Testis (tissue), 2 donors: ENCODE results near the gene HOMER1.

Source experiments
- POLR2A ChIP-seq: fragments of 450-650 bp; IDR thresholded peaks from one replicate; pipeline ENCODE4 v1.6.1; 2017; ENCODE audit warnings: antibody characterized with exemption, mild to moderate bottlenecking, moderate library complexity
- TF ChIP-seq, protein P1 (sequence below), 3 experiments: fragments of 450-650 bp in 2 of 3; fragments of 200-600 bp in 1 of 3; sonication (generic) in 1 of 3; IDR thresholded peaks; one replicate each; pipeline ENCODE4 v1.5.1; 2016 to 2019; ENCODE audit warnings: antibody characterized with exemption in 3 of 3, mild to moderate bottlenecking in 2 of 3, moderate library complexity in 1 of 3

- TF ChIP-seq, protein P1, sequence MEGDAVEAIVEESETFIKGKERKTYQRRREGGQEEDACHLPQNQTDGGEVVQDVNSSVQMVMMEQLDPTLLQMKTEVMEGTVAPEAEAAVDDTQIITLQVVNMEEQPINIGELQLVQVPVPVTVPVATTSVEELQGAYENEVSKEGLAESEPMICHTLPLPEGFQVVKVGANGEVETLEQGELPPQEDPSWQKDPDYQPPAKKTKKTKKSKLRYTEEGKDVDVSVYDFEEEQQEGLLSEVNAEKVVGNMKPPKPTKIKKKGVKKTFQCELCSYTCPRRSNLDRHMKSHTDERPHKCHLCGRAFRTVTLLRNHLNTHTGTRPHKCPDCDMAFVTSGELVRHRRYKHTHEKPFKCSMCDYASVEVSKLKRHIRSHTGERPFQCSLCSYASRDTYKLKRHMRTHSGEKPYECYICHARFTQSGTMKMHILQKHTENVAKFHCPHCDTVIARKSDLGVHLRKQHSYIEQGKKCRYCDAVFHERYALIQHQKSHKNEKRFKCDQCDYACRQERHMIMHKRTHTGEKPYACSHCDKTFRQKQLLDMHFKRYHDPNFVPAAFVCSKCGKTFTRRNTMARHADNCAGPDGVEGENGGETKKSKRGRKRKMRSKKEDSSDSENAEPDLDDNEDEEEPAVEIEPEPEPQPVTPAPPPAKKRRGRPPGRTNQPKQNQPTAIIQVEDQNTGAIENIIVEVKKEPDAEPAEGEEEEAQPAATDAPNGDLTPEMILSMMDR (IDR thresholded peaks at IDR 0.05) = no peak
- TF ChIP-seq POLR2A = peak; percentile 94
Observed at GRCh38 chr5:79514391-79515105, 614 bp upstream of the HOMER1 start.
